Frontal cortex (tissue), 4 donors: ENCODE measurements around the gene CCSER1. TPM values are rescaled to one million over a fixed set of nuclear protein-coding genes. Genes with fewer than 3 reads are reported as not detected.

Experiments
- DNase-seq, 2 donors: peaks; one replicate each; pipeline ENCODE4 v3.0.0; 2012; ENCODE audit warnings: low spot score in 2 of 2
- FAIRE-seq: peaks from 2 replicates; lab custom pipeline; 2012; peaks lifted over from hg19 to GRCh38; lab: Jason Lieb, UNC
- total RNA-seq: library from RNA; depleted of rRNA; stranded (reverse); fragments of >200 nt; gene quantifications from one replicate; pipeline ENCODE4 v1.2.3, GENCODE V29; 2014
- donor health status: control.
- donor health status: control.
- donor health status: control.

CCSER1 gene
- total RNA-seq, 1 donor from 2014 or later, result 165 TPM

GRCh38 chr4:90126805-90127204 is 389 bp upstream of the CCSER1 start:
- no peak for FAIRE-seq
- DNase-seq, result no peak

- FAIRE-seq, result no peak
- peak; percentile 6 to 14 for DNase-seq
Measured at GRCh38 chr4:90127706-90128345, 632 bp downstream of the CCSER1 start.

- FAIRE-seq, result no peak
- no peak for DNase-seq
Measured at GRCh38 chr4:90128961-90129495, 1.8 kb downstream of the CCSER1 start.

GRCh38 chr4:90130076-90130475 is 2.9 kb downstream of the CCSER1 start:
- DNase-seq (no peak), FAIRE-seq (no peak)

GRCh38 chr4:90137555-90137954 is 10.4 kb downstream of the CCSER1 start:
- DNase-seq (no peak), FAIRE-seq (no peak)

- no peak for FAIRE-seq
- no peak for DNase-seq
Measured at GRCh38 chr4:90142081-90142480, 14.9 kb downstream of the CCSER1 start.

GRCh38 chr4:90145319-90145718 is 18.1 kb downstream of the CCSER1 start:
- DNase-seq (no peak), FAIRE-seq (no peak)

- FAIRE-seq, result no peak
- no peak for DNase-seq
Measured at GRCh38 chr4:90146306-90146705, 19.1 kb downstream of the CCSER1 start.

GRCh38 chr4:90148574-90149148 is 21.5 kb downstream of the CCSER1 start:
- no peak for FAIRE-seq
- DNase-seq, result no peak

GRCh38 chr4:90152024-90152423 is 24.8 kb downstream of the CCSER1 start:
- FAIRE-seq, result no peak
- DNase-seq, result no peak

GRCh38 chr4:90159193-90159592 is 32.0 kb downstream of the CCSER1 start:
- FAIRE-seq (no peak), DNase-seq (no peak)

GRCh38 chr4:90160044-90160443 is 32.9 kb downstream of the CCSER1 start:
- DNase-seq (no peak), FAIRE-seq (no peak)

- FAIRE-seq, result no peak
- DNase-seq, result no peak
Measured at GRCh38 chr4:90162566-90162965, 35.4 kb downstream of the CCSER1 start.

- no peak for FAIRE-seq
- no peak for DNase-seq
Measured at GRCh38 chr4:90163872-90164271, 36.7 kb downstream of the CCSER1 start.

GRCh38 chr4:90165883-90166282 is 38.7 kb downstream of the CCSER1 start:
- FAIRE-seq (no peak), DNase-seq (no peak)

GRCh38 chr4:90171491-90171890 is 44.3 kb downstream of the CCSER1 start:
- DNase-seq (no peak), FAIRE-seq (no peak)

GRCh38 chr4:90174621-90175023 is 47.4 kb downstream of the CCSER1 start:
- no peak for DNase-seq
- FAIRE-seq, result no peak

GRCh38 chr4:90181644-90182043 is 54.5 kb downstream of the CCSER1 start:
- FAIRE-seq, result no peak
- no peak for DNase-seq

GRCh38 chr4:90183254-90183653 is 56.1 kb downstream of the CCSER1 start:
- DNase-seq (no peak), FAIRE-seq (no peak)

GRCh38 chr4:90184560-90184959 is 57.4 kb downstream of the CCSER1 start:
- DNase-seq (no peak), FAIRE-seq (no peak)

- FAIRE-seq (no peak), DNase-seq (no peak)
Measured at GRCh38 chr4:90185416-90185815, 58.2 kb downstream of the CCSER1 start.

GRCh38 chr4:90186229-90186628 is 59.0 kb downstream of the CCSER1 start:
- FAIRE-seq (no peak), DNase-seq (no peak)
